NCI-H2171 treated with DMSO at 0.1 percent for 48 hours (cell line): Measurements from ENCODE around the gene DCDC2.
A peak's percentile ranks its signal among the peaks of the same experiment; 100 is the strongest.
"Not testable (repeated sequence)": the region's sequence is repeated elsewhere in the genome, so short reads cannot be mapped to it uniquely, and the experiment has no call there.

ENCODE experiments used
- DNase-seq: peaks from one replicate; lab custom pipeline; 2025; lab: John Stamatoyannopoulos, UW

Gene DCDC2

GRCh38 chr6:24327756-24328155, 30.1 kb downstream of the DCDC2 start:
- no peak for DNase-seq

GRCh38 chr6:24325978-24326377, 31.9 kb downstream of the DCDC2 start:
- DNase-seq, result no peak

DNA sequence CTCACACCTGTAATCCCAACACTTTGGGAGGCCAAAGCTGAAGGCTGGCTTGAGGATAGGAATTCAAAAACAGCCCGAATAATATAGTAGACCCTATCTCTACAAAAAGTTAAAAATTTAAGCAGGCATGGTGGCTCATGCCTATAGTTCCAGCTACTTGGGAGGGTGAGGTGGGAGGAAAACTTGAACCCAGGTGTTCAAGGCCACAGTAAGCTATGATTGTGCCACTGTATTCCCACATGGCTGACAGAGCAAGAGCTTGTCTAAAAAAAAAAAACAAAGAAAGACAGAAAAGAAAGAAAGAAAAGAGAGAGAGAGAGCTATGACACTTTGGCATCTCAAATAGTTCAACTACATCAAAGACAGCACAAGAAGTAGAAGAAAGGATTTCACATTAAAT, 33.2 kb downstream of the DCDC2 start:
- DNase-seq, result no peak

- DNase-seq, result peak; percentile 12
Measured at GRCh38 chr6:24323632-24324337, 34.1 kb downstream of the DCDC2 start.

DNA sequence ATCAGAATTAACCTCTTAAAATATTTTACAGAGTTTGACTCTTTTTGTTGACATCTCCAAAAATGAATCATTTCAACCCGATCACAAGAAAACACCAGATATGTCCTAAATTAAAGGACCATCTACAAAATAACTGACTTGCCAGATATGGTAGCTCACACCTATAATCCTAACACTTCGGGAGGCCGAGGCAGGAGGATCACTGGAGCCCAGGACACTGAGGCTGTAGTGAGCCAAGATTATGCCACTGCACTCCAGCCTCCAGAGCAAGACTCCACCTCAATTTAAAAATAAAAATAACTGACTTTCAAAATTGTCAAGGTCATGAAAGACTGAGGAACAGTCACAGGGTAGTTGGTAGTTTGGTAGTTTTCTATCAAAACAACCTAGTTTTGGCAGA, 34.9 kb downstream of the DCDC2 start:
- no peak for DNase-seq

DNA sequence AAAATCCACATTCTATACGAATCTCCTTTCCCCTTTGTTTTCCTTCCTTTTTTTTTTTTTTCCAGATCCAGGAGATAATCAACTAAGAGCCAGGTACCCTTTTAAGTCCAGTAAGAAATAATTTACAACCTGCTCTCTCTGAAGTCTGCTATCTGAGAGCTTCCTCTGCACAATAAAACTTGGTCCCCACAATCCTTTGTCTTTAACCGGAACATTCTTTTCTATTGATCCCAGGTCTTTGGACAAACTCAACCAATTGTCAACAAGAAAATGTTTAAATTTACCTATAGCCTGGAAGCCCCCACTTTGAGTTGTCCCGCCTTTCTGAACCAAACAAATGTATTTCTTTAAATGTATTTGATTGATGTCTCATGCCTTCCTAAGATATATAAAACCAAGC, 35.4 kb downstream of the DCDC2 start:
- DNase-seq, result not testable (repeated sequence)

GRCh38 chr6:24321538-24322162, 36.2 kb downstream of the DCDC2 start:
- no peak for DNase-seq

DNA sequence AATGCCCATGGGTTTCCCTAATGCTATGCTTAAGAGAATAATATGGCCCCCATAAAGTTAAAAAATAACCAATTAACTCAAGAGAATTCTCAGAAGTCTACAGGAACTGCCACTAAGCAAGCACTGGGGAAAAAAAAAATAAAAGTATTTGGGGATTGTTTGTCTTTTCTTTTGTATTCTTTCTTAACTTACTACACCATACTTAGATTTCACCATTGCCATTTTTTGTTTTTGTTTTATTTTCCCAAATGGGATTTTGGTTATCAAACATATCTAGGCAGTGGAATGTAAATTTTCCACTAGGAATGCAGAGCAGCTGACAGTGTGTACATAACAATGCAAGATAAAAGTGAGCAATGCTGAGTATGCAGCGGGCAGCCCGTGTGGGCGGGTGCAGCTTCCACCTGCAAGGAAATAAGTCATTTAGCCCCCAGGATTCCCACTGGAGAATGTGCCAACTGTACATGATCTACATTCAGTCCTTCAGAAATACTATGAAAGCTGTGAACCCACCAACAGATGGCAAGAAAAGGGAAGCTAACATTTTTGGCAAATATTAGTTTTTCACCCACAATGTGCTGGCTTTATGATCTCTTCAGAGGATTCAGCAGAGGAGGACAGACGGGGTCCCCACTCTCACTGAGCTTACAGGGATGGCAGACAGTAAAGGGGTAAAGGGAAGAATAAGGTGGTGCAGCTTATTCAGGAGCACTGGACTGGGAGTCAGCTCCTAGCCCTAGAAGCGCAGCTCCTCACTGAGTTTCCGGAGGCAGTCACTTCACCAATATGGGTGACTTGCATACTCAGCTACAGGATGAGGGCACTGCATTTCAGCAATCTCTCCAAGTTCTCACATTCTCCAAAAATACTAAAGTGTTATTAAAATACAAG, 44.4 kb downstream of the DCDC2 start:
- DNase-seq, result no peak

- not testable (repeated sequence) for DNase-seq
Measured at GRCh38 chr6:24311775-24312174, 46.1 kb downstream of the DCDC2 start.

DNA sequence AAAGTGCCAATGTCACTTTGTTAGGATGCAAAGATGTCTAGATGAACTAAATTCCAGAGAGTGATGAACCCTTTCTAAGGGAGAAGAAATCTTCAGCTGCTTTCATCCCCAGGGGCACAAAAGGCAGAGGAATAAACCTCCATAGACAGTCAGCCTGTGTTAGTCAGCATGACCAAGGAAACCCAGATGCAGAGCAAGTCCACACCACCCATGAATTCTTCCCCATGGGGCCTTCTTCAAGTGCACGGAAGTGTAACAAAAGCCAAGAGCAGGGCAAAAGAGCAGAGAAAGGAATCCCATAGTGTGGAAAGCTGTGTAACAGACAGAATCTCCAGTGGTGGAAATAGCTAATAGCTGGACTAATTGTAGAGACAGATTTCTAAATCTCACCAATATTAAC, 50.0 kb downstream of the DCDC2 start:
- no peak for DNase-seq

GRCh38 chr6:24306936-24307335, 50.9 kb downstream of the DCDC2 start:
- DNase-seq, result no peak

- no peak for DNase-seq
Measured at GRCh38 chr6:24306038-24306437, 51.8 kb downstream of the DCDC2 start.

- DNase-seq, result no peak
Measured at GRCh38 chr6:24296944-24297343, 60.9 kb downstream of the DCDC2 start.

GRCh38 chr6:24293852-24294251, 64.0 kb downstream of the DCDC2 start:
- DNase-seq, result not testable (repeated sequence)

DNA sequence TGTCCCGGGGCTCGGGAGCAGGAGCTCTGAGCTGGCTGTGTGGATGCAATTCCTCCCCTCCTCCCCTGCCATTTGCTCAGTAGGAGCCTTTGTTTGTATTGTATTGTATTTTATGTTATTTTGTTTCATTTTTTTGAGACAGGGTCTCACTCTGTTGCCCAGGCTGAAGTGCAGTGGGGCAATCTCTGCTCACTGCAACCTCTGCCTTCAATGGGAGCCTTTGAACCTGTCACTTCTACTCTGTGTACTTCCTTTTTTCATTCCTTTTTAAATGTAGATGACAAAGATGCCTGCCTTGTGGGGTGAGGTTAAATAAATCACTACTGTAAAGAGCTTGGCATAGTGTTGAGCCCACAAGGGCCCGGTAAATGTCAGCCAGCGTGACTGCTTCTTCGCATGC, 70.6 kb downstream of the DCDC2 start:
- DNase-seq, result no peak

- DNase-seq, result no peak
Measured at GRCh38 chr6:24284006-24284405, 73.9 kb downstream of the DCDC2 start.

DNA sequence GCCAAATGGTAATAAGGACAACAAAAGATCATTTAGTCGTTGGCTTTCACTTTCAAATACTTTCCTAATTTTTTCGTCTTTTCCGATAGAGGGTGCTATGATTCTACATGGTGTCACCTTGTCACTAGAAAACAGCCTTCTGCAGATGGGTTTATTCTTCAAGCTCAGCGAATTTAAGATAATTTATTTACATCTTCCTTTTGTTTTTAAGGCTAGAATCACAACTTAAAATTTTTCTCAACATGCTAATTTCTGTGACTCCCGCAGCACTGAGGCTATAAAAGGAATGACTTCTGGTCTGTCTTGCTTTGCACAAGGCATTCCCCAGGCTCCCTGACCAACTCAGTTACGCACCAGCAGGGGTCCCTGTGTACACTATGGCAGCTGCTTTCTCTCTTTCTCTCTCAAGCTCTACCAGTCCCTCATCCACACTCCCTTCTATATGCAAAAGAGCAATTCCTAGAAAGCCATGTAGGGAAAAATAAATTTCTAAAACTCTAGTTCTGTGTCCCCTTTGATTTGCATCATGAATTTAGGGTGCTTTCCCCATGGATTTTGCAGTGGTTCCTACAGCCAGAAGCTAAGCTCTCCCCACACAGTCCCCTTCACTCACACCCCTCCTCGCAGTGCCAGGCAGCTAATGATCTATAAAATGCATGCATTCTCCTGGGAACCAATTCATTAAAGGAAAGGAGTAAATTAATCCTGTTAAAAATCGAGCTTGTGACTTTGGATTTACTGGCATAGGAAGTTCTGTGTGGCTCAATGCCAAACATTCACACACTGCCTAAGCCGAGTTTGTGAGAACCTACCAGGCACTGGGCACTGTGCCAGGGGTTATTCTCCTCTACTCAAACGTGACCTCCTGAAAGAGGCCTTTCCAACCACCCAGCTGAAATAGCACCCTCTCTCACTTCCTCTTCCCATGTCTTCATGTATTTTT, 74.5 kb downstream of the DCDC2 start:
- peak; percentile 91 for DNase-seq

- DNase-seq, result peak; percentile 72
Measured at GRCh38 chr6:24274441-24275083, 83.3 kb downstream of the DCDC2 start.

GRCh38 chr6:24273096-24273870, 84.6 kb downstream of the DCDC2 start:
- DNase-seq, result peak; percentile 83

GRCh38 chr6:24272553-24272952, 85.3 kb downstream of the DCDC2 start:
- DNase-seq, result peak; percentile 94
